Liver (tissue), 9 donors: ENCODE data around the gene OTUD3. TPM values are rescaled to one million over a fixed set of nuclear protein-coding genes. Genes with fewer than 3 reads are reported as not detected.

Experiments
- DNase-seq: peaks from one replicate; pipeline ENCODE4 v3.0.0-alpha.2; 2017; ENCODE audit warnings: low spot score
- H3K27ac ChIP-seq, 2 donors: one replicate each; pipeline ENCODE4 v1.7.0; 2013; ENCODE audit warnings: inconsistent platforms in 2 of 2, low read length in 2 of 2, control low read depth in 1 of 2, low read depth in 1 of 2, mild to moderate bottlenecking in 1 of 2
- H3K27me3 ChIP-seq, 4 donors: one replicate each; pipeline versions ENCODE4 v1.6.1 to v1.7.0; 2013; ENCODE audit warnings: low read length in 3 of 4, inconsistent platforms in 1 of 4, mild to moderate bottlenecking in 1 of 4, moderate library complexity in 1 of 4; ENCODE audit not compliant: control insufficient read depth in 4 of 4, insufficient read depth in 4 of 4
- H3K36me3 ChIP-seq, 4 donors: one replicate each; pipeline versions ENCODE4 v1.6.1 to v1.7.0; 2013; ENCODE audit warnings: low read length in 3 of 4, mild to moderate bottlenecking in 3 of 4, low read depth in 1 of 4, moderate library complexity in 1 of 4; ENCODE audit not compliant: control insufficient read depth in 4 of 4, insufficient read depth in 3 of 4
- H3K4me1 ChIP-seq, 4 donors: one replicate each; pipeline versions ENCODE4 v1.6.1 to v1.7.0; 2013; ENCODE audit warnings: low read length in 3 of 4, mild to moderate bottlenecking in 3 of 4, moderate library complexity in 1 of 4; ENCODE audit not compliant: control insufficient read depth in 4 of 4, insufficient read depth in 4 of 4
- H3K4me3 ChIP-seq, 3 donors: one replicate each; pipeline versions ENCODE4 v1.6.1 to v1.7.0; 2013; ENCODE audit warnings: low read length in 3 of 3, control low read depth in 1 of 3, low read depth in 1 of 3, mild to moderate bottlenecking in 1 of 3
- H3K9ac ChIP-seq, 2 donors: one replicate each; pipeline ENCODE4 v1.7.0; 2013; ENCODE audit warnings: low read length in 2 of 2, mild to moderate bottlenecking in 2 of 2, moderate library complexity in 2 of 2, control low read depth in 1 of 2, low read depth in 1 of 2
- H3K9me3 ChIP-seq, 4 donors: one replicate each; pipeline versions ENCODE4 v1.6.1 to v1.7.0; 2013; ENCODE audit warnings: low read length in 3 of 4; ENCODE audit not compliant: control insufficient read depth in 4 of 4
- ATF3 ChIP-seq: IDR thresholded peaks from 2 replicates; pipeline ENCODE4 v1.6.1; 2016; ENCODE audit warnings: antibody characterized with exemption
- CTCF ChIP-seq: fragments of 150-350 bp; IDR thresholded peaks from 2 replicates; pipeline ENCODE4 v1.5.1; 2017; ENCODE audit warnings: improper control_type of control experiment, low read depth, low read length; ENCODE audit not compliant: missing input control
- EGR1 ChIP-seq, 2 donors: IDR thresholded peaks; 2 replicates each; pipeline ENCODE4 v1.6.1; 2016 to 2018; ENCODE audit warnings: antibody characterized with exemption in 2 of 2, low read depth in 2 of 2
- FOXA1 ChIP-seq: IDR thresholded peaks from 2 replicates; pipeline ENCODE4 v1.6.1; 2016; ENCODE audit warnings: antibody characterized with exemption
- FOXA2 ChIP-seq: IDR thresholded peaks from 2 replicates; pipeline ENCODE4 v1.6.1; 2016; ENCODE audit warnings: antibody characterized with exemption
- GABPA ChIP-seq, 2 donors: IDR thresholded peaks in 1 of 2; conservative IDR thresholded peaks in 1 of 2; 2 replicates each; pipeline ENCODE4 v1.6.1; 2016; ENCODE audit warnings: antibody characterized with exemption in 2 of 2, mild to moderate bottlenecking in 1 of 2, moderate library complexity in 1 of 2
- HNF4A ChIP-seq, 2 donors: conservative IDR thresholded peaks; 2 replicates each; pipeline ENCODE4 v1.6.1; 2016; ENCODE audit warnings: antibody characterized with exemption in 2 of 2, mild to moderate bottlenecking in 2 of 2
- HNF4G ChIP-seq: IDR thresholded peaks from 2 replicates; pipeline ENCODE4 v1.6.1; 2016; ENCODE audit warnings: antibody characterized with exemption
- JUND ChIP-seq, 2 donors: IDR thresholded peaks; 2 replicates each; pipeline ENCODE4 v1.6.1; 2016; ENCODE audit warnings: antibody characterized with exemption in 2 of 2
- MAX ChIP-seq: IDR thresholded peaks from 2 replicates; pipeline ENCODE4 v1.6.1; 2016; ENCODE audit warnings: antibody characterized with exemption
- NR2F2 ChIP-seq: IDR thresholded peaks from 2 replicates; pipeline ENCODE4 v1.6.1; 2016; ENCODE audit warnings: antibody characterized with exemption
- RAD21 ChIP-seq, 2 donors: IDR thresholded peaks; 2 replicates each; pipeline ENCODE4 v1.6.1; 2016; ENCODE audit warnings: antibody characterized with exemption in 2 of 2, mild to moderate bottlenecking in 2 of 2
- REST ChIP-seq: IDR thresholded peaks from 2 replicates; pipeline ENCODE4 v1.6.1; 2016; ENCODE audit warnings: antibody characterized with exemption, mild to moderate bottlenecking
- RXRA ChIP-seq, 2 donors: IDR thresholded peaks; 2 replicates each; pipeline ENCODE4 v1.6.1; 2017 to 2018; ENCODE audit warnings: antibody characterized with exemption in 2 of 2, mild to moderate bottlenecking in 1 of 2
- SP1 ChIP-seq: IDR thresholded peaks from 2 replicates; pipeline ENCODE4 v1.6.1; 2018; ENCODE audit warnings: antibody characterized with exemption, mild to moderate bottlenecking
- TAF1 ChIP-seq: conservative IDR thresholded peaks from 2 replicates; pipeline ENCODE4 v1.6.1; 2016; ENCODE audit warnings: antibody characterized with exemption, mild to moderate bottlenecking
- YY1 ChIP-seq: IDR thresholded peaks from 2 replicates; pipeline ENCODE4 v1.6.1; 2016; ENCODE audit warnings: antibody characterized with exemption, mild to moderate bottlenecking
- ZBTB33 ChIP-seq: IDR thresholded peaks from 2 replicates; pipeline ENCODE4 v1.6.1; 2016; ENCODE audit warnings: antibody characterized with exemption
- WGBS: extraction: QIAGEN DNeasy Blood & Tissue Kit; methylation state at CpG from one replicate; pipeline ENCODE4 v1.1.7; 2013; 5-methylcytosine and 5-hydroxymethylcytosine counted together
- polyA plus RNA-seq, 2 donors: library from polyadenylated mRNA; stranded (reverse) in 1 of 2; unstranded in 1 of 2; fragments of 200-250 nt in 1 of 2; fragments of >200 nt in 1 of 2; fragmentation: Nextera tagmentation in 1 of 2; extraction: Ambion mirVana in 1 of 2; gene quantifications; one replicate each; pipeline versions ENCODE4 v1.2.1 to v1.2.3, GENCODE V29; 2013 to 2015
- total RNA-seq, 2 donors: library from RNA; depleted of rRNA; stranded (reverse); fragments of >200 nt; gene quantifications; one replicate each; pipeline ENCODE4 v1.2.3, GENCODE V29; 2014
- donor health status: healthy.
- donor health status: healthy.
- donor health status: healthy.
- donor health status: healthy.
- donor health status: healthy.

The OTUD3 gene
- total and polyA plus RNA-seq, 4 donors = 0.36 to 4.0 (median 2.1) TPM

- DNase-seq = no peak
- peaks cover 0 to 2% (median under 1%) of the 10 kb centered on the region in 4 donors for H3K27me3 ChIP-seq
- no peaks in the 10 kb centered on the region for H3K36me3 ChIP-seq
- H3K9me3 ChIP-seq = peaks cover 0 to 4% (median 0%) of the 10 kb centered on the region in 4 donors
- H3K27ac ChIP-seq = no peak overlapping the region
- H3K4me1 ChIP-seq = no peaks in the 10 kb centered on the region
- TF ChIP-seq ZBTB33 (no peak), TAF1 (no peak), HNF4G (no peak), RXRA (IDR thresholded peaks at IDR 0.05) (no peak), GABPA (IDR thresholded peaks at IDR 0.05 in 1 of 2, conservative IDR thresholded peaks at IDR 0.05 in 1 of 2) (no peak), NR2F2 (no peak), EGR1 (IDR thresholded peaks at IDR 0.05; ENCODE audit: low read depth in 2 of 2) (no peak), JUND (IDR thresholded peaks at IDR 0.05) (no peak), FOXA1 (no peak), HNF4A (conservative IDR thresholded peaks at IDR 0.05) (no peak), REST (no peak), MAX (no peak), ATF3 (no peak), FOXA2 (no peak), SP1 (no peak), RAD21 (IDR thresholded peaks at IDR 0.05) (no peak), CTCF (no peak), YY1 (no peak)
- no peak overlapping the region for H3K4me3 ChIP-seq
- no peak overlapping the region for H3K9ac ChIP-seq
- 71% methylated on average over 11 of the region's 11 CpGs for WGBS
These were observed 73.5 kb downstream of the OTUD3 start for GRCh38 chr1:19955534-19956170.
